ENCODE data around the gene NCBP2.
A peak's percentile ranks its signal among the peaks of the same experiment; 100 is the strongest.

NCBP2 gene

DNA sequence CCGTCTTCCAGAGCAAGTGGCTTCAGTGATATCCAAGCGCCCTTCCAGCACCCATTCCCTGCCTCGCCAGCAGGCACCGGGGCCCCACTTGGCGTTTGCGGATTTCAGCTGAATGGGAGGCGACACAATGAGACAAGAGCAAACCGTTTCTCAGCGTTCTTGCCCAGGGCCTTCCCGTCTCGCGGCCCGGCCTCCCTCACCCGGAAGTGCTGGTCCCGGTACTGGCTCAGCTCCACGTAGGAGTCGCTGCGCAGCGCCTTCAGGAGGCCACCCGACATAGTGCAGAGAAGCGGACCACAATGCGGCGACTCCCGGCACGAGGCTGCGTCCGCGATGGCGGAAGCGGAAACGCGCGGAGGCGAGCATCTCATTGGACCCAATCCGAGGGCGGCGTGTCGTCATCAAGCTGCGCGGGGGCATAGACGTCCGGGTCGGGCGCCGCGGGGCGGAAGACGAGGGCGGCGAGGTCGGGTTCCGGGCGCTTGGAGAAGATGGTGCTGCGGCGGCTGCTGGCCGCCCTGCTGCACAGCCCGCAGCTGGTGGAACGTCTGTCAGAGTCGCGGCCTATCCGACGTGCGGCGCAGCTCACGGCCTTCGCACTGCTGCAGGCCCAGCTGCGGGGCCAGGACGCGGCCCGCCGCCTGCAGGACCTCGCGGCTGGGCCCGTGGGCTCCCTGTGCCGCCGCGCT lies at the start of gene NCBP2:
TSS of gene NCBP2 (minus strand) at position 303 of the 689 bp plus-strand sequence. CDS start at position 278, 25 bp downstream.
- TF ChIP-seq, protein P1, sequence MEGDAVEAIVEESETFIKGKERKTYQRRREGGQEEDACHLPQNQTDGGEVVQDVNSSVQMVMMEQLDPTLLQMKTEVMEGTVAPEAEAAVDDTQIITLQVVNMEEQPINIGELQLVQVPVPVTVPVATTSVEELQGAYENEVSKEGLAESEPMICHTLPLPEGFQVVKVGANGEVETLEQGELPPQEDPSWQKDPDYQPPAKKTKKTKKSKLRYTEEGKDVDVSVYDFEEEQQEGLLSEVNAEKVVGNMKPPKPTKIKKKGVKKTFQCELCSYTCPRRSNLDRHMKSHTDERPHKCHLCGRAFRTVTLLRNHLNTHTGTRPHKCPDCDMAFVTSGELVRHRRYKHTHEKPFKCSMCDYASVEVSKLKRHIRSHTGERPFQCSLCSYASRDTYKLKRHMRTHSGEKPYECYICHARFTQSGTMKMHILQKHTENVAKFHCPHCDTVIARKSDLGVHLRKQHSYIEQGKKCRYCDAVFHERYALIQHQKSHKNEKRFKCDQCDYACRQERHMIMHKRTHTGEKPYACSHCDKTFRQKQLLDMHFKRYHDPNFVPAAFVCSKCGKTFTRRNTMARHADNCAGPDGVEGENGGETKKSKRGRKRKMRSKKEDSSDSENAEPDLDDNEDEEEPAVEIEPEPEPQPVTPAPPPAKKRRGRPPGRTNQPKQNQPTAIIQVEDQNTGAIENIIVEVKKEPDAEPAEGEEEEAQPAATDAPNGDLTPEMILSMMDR (conservative IDR thresholded peaks at IDR 0.05; ENCODE audit: low read depth, low read length), result peak; percentile 64
- peak within 1 kb of the TSS; percentile 80 for H3K4me3 ChIP-seq (ENCODE audit: low read length)
- peak; percentile 92 for DNase-seq (ENCODE audit: low read depth)

DNA sequence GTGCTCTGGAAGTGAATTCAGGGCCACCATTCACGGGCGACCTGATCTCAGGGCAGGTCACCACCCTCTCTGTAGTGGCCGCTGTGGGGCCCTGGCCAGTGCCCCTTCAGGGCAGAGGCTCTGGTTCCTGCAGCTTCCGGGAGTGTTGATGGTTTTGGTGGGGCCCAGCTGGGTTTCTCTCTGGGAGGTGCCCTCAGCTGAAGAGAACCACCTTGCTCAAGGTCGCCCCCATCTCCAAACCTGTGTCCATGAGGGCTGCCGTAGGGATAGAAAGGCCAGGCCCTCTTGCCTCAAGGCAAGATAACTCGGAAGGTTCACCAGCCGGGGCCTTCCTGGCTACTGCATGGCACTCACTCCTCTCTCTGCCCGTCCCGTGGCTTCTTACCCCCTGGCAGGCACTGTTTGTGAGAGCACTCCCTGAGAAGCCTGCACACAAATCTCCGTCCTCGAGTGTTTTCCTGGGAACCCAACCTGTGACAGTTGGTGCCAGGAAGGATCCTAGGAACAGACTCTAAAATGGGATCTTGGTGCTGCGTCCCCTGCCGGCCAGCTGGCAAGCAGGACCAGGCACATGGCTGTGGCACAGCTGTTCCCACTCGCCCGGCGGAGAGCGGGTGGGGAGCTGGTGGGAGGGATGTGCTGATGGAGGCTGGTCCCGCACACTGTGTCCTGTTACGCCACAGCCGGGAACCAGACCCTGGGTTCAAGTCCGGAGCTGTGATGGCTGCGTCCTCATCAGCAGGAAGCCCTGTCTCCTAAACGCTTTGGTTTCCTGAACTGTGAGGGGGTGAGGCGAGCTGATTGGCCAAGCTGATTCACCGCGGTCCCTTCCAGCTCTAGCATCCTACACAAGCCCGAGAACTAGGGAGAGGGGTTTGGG lies 49.5 kb upstream of the NCBP2 start:
- no peak for DNase-seq (ENCODE audit: low read depth)
- TF ChIP-seq, protein P1 (conservative IDR thresholded peaks at IDR 0.05; ENCODE audit: low read depth, low read length), result no peak
- H3K4me3 ChIP-seq (ENCODE audit: low read length), result no peak overlapping the region

DNA sequence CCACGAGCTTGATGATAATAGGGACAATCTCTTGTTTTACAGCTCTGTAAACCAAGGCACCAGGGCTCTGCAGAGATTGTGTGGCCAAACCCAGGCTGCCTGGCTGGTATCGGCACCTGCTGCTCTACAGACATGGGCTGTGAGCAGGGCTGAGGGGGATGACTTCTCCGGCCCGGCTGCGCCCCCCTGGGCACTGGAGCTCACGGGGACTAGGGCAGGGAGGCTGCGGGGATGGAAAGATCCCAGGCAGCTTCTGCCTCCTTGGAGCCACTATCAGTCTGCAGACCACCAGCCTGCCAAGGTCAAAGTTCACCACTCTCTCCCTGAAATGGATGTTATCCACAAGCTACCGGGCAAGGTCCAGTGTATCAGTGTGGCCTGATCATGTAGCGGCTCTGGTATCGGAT lies 48.3 kb upstream of the NCBP2 start:
- no peak for DNase-seq (ENCODE audit: low read depth)
- TF ChIP-seq, protein P1 (conservative IDR thresholded peaks at IDR 0.05; ENCODE audit: low read depth, low read length), result no peak
- no peak overlapping the region for H3K4me3 ChIP-seq (ENCODE audit: low read length)

DNA sequence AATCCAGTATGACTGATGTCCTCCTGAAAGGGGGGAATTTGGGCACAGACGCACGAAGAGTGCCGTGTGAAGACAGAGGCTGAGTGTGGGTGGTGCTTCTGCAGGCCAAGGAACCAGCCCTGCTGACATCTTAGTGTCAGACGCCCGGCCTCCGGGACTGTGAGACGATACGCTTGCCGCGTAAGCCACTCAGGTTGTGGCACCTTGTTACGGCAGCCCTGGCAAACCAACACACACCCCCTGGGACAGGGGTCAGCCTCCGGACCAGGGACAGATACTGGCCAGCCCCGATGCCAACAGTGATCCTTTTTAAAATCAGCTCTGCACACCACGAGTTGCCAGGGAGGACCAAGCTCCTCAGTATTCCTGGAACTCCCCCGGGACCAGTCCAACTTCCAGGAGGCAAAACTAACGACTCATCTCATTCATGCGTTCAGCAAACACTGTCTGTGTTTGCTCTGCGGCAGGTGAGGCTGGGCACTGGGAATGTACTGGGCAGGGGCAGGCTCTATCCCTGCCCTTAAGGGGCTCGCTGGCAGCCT lies 47.5 kb upstream of the NCBP2 start:
- TF ChIP-seq, protein P1 (conservative IDR thresholded peaks at IDR 0.05; ENCODE audit: low read depth, low read length), result no peak
- no peak for DNase-seq (ENCODE audit: low read depth)

DNA sequence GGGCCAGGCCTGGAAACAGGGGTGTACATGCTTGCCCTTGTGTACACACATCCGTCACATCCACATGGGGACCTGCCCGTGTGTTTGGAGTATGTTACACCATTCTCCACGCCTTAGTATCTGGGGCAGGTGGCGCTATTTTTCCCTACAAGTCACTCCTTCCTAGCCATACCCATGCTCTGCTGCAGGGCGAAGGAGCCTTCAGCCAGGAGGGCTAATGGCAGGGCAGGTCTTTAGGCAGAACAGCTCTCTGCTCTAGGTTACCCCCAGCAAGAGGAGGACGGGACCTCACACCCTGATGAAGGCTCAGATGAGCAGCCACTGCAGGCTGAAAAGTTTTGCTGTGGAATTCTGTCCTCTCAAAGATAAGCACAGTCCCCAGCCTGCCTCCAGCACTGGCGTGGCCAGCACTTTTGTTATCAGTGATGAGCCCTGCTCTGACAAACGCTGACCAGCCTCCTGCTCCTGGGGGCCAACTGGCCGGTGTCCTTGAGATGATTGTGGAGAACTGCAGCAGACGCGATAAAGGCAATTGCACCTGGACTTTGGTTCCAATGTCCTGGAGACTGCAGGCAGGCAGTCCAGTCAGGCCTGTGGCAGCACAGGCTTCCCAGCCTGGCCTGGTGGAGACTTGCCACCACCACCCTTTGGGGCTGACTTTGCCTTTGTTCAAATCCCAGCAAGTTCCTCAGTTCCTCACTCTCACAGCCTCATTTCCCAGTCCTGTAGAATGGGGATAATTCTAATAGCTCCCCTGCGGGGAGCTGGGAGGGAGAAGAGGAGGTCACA lies 46.1 kb upstream of the NCBP2 start:
- no peak for DNase-seq (ENCODE audit: low read depth)
- TF ChIP-seq, protein P1 (conservative IDR thresholded peaks at IDR 0.05; ENCODE audit: low read depth, low read length), result peak; percentile 27

More for the DNA sequence above, 47.5 kb upstream of the NCBP2 start:
- H3K4me3 ChIP-seq (ENCODE audit: low read length), result no peak overlapping the region

DNA sequence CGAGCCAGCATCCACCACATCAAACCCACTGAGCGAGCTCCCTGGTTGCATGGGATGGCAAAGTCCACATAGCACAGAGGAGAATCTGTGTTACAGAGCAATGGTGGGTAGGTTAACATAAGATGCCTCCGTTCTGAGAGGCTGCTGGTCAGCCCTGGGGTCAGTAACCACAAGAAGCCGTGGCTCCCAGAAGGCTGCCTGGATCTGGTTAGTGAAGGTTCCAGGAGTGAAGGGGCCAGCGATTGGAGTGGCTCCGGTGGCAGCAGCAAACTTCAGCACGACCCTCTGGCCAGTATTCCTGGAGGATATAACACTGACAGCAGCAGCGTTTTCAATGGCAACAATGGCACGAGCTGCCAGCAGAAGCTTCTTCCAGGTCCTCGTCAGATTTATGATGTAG lies 44.7 kb upstream of the NCBP2 start:
- H3K4me3 ChIP-seq (ENCODE audit: low read length), result no peak overlapping the region
- DNase-seq (ENCODE audit: low read depth), result no peak
- TF ChIP-seq, protein P1 (conservative IDR thresholded peaks at IDR 0.05; ENCODE audit: low read depth, low read length), result no peak

More for the DNA sequence above, 46.1 kb upstream of the NCBP2 start:
- H3K4me3 ChIP-seq (ENCODE audit: low read length), result no peak overlapping the region
